ENCODE measurements around the gene NOL4L.

DNA sequence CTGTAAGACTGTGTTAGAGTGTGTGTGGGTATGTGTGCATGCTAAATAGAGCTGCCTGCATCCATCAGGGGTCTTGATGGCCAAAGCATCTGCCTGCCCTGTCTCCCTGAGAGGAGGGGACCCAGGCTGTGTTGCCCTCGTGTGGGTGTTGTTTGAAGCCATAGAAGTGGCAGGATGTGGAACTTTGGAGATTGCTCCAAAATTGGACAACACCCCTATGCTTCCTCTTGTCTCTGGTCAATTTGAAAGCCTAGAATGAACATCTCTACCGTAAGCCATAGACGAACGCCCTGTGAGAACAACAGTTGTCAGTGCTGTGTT is 144.4 kb downstream of the NOL4L start:
- TF ChIP-seq, protein P1, sequence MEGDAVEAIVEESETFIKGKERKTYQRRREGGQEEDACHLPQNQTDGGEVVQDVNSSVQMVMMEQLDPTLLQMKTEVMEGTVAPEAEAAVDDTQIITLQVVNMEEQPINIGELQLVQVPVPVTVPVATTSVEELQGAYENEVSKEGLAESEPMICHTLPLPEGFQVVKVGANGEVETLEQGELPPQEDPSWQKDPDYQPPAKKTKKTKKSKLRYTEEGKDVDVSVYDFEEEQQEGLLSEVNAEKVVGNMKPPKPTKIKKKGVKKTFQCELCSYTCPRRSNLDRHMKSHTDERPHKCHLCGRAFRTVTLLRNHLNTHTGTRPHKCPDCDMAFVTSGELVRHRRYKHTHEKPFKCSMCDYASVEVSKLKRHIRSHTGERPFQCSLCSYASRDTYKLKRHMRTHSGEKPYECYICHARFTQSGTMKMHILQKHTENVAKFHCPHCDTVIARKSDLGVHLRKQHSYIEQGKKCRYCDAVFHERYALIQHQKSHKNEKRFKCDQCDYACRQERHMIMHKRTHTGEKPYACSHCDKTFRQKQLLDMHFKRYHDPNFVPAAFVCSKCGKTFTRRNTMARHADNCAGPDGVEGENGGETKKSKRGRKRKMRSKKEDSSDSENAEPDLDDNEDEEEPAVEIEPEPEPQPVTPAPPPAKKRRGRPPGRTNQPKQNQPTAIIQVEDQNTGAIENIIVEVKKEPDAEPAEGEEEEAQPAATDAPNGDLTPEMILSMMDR (IDR thresholded peaks at IDR 0.05; ENCODE audit: insufficient read depth, low read length, poor library complexity, severe bottlenecking), result no peak
- TF ChIP-seq EZH2phosphoT487 (conservative IDR thresholded peaks at IDR 0.05; ENCODE audit: low read length), result no peak
